Upper lobe of left lung (tissue), 4 donors: Measurements from ENCODE around the gene SLC9A5.

Experiments
- EP300 ChIP-seq, 4 donors: sonication (generic); formaldehyde crosslinking; IDR thresholded peaks; one replicate each; pipeline ENCODE4 v1.5.1; 2017; ENCODE audit warnings: antibody characterized with exemption in 4 of 4, control low read depth in 2 of 4
- POLR2AphosphoS5 ChIP-seq, 2 donors: sonication (generic); formaldehyde crosslinking; IDR thresholded peaks; one replicate each; pipeline ENCODE4 v1.5.1; 2017; ENCODE audit warnings: antibody characterized with exemption in 2 of 2
- TF ChIP-seq, protein P1 (sequence below), 6 experiments: fragments of 450-650 bp in 4 of 6; fragments of 200-600 bp in 2 of 6; sonication (generic) in 2 of 6; IDR thresholded peaks; one replicate each; pipeline ENCODE4 v1.5.1; 2016 to 2019; ENCODE audit warnings: antibody characterized with exemption in 6 of 6

DNA sequence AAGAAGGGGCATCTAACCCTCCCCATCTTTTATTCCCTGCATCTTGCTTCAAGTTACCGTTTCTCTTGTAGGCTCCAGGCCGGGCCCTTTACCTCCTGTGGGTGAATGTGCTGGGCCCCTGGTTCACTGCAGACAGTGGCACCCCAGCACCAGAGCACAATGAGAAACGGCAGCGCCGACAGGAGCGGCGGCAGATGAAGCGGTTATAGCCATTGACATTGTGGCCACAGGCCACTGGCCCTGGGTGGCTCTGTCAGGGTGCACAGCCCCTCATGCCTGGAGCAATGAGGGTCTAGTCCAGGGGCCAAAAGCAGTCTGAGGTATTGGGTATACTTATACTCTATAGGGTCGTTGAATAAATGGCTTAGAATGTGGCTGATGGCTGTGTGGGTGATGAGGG is 19.9 kb upstream of the SLC9A5 start:
- no peak for TF ChIP-seq EP300 (IDR thresholded peaks at IDR 0.05)
- TF ChIP-seq, protein P1, sequence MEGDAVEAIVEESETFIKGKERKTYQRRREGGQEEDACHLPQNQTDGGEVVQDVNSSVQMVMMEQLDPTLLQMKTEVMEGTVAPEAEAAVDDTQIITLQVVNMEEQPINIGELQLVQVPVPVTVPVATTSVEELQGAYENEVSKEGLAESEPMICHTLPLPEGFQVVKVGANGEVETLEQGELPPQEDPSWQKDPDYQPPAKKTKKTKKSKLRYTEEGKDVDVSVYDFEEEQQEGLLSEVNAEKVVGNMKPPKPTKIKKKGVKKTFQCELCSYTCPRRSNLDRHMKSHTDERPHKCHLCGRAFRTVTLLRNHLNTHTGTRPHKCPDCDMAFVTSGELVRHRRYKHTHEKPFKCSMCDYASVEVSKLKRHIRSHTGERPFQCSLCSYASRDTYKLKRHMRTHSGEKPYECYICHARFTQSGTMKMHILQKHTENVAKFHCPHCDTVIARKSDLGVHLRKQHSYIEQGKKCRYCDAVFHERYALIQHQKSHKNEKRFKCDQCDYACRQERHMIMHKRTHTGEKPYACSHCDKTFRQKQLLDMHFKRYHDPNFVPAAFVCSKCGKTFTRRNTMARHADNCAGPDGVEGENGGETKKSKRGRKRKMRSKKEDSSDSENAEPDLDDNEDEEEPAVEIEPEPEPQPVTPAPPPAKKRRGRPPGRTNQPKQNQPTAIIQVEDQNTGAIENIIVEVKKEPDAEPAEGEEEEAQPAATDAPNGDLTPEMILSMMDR (IDR thresholded peaks at IDR 0.05), result no peak
- no peak for TF ChIP-seq POLR2AphosphoS5 (IDR thresholded peaks at IDR 0.05)
